IPS-20b (cell line): ENCODE measurements around the gene LARGE1.

Experiments used
- H3K27ac ChIP-seq: one replicate; pipeline ENCODE4 v1.5.1; 2013; ENCODE audit warnings: low read length
- H3K27me3 ChIP-seq: 2 replicates; pipeline ENCODE4 v1.6.1; 2013; ENCODE audit warnings: mild to moderate bottlenecking, low read length, inconsistent platforms; ENCODE audit not compliant: insufficient read depth
- H3K36me3 ChIP-seq: 2 replicates; pipeline ENCODE4 v1.6.1; 2013; ENCODE audit warnings: low read depth, mild to moderate bottlenecking, inconsistent platforms, low read length, moderate library complexity; ENCODE audit not compliant: insufficient read depth
- H3K4me1 ChIP-seq: 2 replicates; pipeline ENCODE4 v1.6.1; 2013; ENCODE audit warnings: mild to moderate bottlenecking, control low read depth, inconsistent platforms, low read length, moderate library complexity; ENCODE audit not compliant: insufficient read depth
- H3K4me3 ChIP-seq: 2 replicates; pipeline ENCODE4 v1.5.1; 2013; ENCODE audit warnings: mild to moderate bottlenecking, low read length, inconsistent platforms
- H3K9ac ChIP-seq: 2 replicates; pipeline ENCODE4 v1.6.1; 2013; ENCODE audit warnings: low read depth, mild to moderate bottlenecking, inconsistent platforms, low read length, moderate library complexity
- H3K9me3 ChIP-seq: 2 replicates; pipeline ENCODE4 v1.6.1; 2013; ENCODE audit warnings: mild to moderate bottlenecking, low read depth, low read length, inconsistent platforms; ENCODE audit not compliant: insufficient read depth

LARGE1 gene

DNA sequence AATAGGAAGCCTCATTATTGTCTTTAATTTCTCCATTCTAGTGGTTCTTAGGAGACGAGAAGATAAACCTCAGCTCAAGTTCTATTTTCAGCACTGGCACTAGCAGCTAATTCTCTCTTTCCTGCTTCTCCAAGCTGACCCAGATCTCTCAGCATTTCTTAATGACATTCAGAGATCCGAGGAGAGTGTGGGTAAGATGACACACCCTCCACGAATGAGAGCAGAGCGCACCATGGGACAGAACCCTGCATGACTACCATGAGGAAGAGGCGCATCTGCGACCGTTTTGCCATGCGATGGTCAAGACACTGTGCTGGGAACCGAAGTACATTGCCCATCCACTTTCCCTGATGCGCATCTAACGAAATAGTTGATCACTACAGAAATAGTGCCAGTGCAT, 241.8 kb downstream of the LARGE1 start:
- Histone ChIP-seq H3K27ac (no peak overlapping the region), H3K36me3 (no peaks in the 10 kb centered on the region), H3K27me3 (no peaks in the 10 kb centered on the region), H3K9me3 (no peaks in the 10 kb centered on the region), H3K4me1 (peaks cover 17% of the 10 kb centered on the region), H3K9ac (no peak overlapping the region), H3K4me3 (no peak overlapping the region)

- Histone ChIP-seq H3K9ac (no peak overlapping the region), H3K27me3 (no peaks in the 10 kb centered on the region), H3K9me3 (no peaks in the 10 kb centered on the region), H3K4me1 (peaks cover 17% of the 10 kb centered on the region), H3K27ac (no peak overlapping the region), H3K4me3 (no peak overlapping the region), H3K36me3 (no peaks in the 10 kb centered on the region)
These were observed 242.7 kb downstream of the LARGE1 start for GRCh38 chr22:33677536-33677935.

GRCh38 chr22:33674357-33674756, 245.9 kb downstream of the LARGE1 start:
- Histone ChIP-seq H3K9me3 (no peaks in the 10 kb centered on the region), H3K4me3 (no peak overlapping the region), H3K4me1 (peaks cover 30% of the 10 kb centered on the region), H3K36me3 (no peaks in the 10 kb centered on the region), H3K27ac (no peak overlapping the region), H3K27me3 (no peaks in the 10 kb centered on the region), H3K9ac (no peak overlapping the region)

DNA sequence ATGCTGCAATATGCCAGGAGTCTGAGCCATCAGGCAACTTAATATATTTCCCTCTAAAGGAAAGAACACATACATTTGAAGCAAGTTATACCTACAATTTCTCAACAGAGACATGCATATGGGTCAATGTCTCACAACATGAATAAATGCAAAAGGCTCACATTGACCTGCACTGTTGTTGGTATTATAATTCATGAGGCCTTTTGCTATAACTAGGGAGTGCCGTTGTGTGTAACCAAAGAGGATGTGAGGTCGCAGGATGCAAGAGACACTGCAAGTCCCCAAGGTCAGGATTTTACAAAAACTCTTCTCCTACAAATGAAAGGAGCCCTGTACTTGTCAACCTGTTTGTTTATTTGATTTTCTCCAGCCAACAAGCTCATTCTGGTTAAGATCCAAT, 250.5 kb downstream of the LARGE1 start:
- Histone ChIP-seq H3K27me3 (no peaks in the 10 kb centered on the region), H3K9me3 (no peaks in the 10 kb centered on the region), H3K4me3 (no peak overlapping the region), H3K4me1 (peaks cover 52% of the 10 kb centered on the region), H3K36me3 (no peaks in the 10 kb centered on the region), H3K9ac (no peak overlapping the region), H3K27ac (no peak overlapping the region)

GRCh38 chr22:33666961-33667619, 253.2 kb downstream of the LARGE1 start:
- H3K36me3 ChIP-seq = no peaks in the 10 kb centered on the region
- H3K4me1 ChIP-seq = peaks cover 42% of the 10 kb centered on the region
- H3K27me3 ChIP-seq = no peaks in the 10 kb centered on the region
- peak overlapping the region; percentile 30; the same call in 1 of the 2 replicates for H3K9ac ChIP-seq
- H3K27ac ChIP-seq = peak overlapping the region; percentile 14
- peak overlapping the region; percentile 14; the same call in 1 of the 2 replicates for H3K4me3 ChIP-seq
- no peaks in the 10 kb centered on the region for H3K9me3 ChIP-seq

DNA sequence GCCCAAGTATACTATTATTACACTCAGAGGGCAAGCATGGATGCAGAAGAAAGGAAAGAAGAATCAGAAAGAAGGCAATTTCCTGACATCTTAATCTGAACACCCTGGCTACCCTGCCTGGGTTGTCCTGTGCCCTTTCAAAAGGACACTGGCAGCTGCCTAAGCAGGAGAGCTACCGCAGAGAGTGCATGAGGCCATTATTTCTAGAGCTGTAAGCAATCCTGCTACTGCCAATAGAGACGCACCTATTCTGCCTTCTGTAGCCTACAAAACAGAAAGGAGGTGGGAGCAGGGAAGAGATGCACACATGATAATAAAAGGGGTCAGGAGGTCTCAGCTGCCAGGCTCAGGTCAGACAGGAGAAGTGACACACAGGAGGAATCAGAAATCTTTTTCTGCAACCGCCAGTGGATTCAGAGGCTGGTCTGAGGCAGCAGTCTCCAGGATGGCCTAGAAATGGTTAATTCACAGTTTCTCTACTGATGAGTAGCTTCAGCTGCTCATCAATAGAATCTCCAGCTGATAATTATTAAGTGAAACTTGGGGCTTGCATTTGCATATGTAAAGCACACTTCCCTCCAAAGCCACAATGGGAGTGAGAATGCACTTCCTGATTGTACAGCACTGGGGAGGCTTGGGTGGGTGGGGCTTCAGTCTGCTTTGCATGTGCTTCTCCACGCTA, 253.9 kb downstream of the LARGE1 start:
- peaks cover 41% of the 10 kb centered on the region for H3K4me1 ChIP-seq
- H3K27ac ChIP-seq = peak overlapping the region; percentile 14
- no peaks in the 10 kb centered on the region for H3K36me3 ChIP-seq
- H3K4me3 ChIP-seq = peak overlapping the region; percentile 12; the same call in 1 of the 2 replicates
- no peaks in the 10 kb centered on the region for H3K9me3 ChIP-seq
- no peaks in the 10 kb centered on the region for H3K27me3 ChIP-seq
- no peak overlapping the region; the same call in 1 of the 2 replicates for H3K9ac ChIP-seq

DNA sequence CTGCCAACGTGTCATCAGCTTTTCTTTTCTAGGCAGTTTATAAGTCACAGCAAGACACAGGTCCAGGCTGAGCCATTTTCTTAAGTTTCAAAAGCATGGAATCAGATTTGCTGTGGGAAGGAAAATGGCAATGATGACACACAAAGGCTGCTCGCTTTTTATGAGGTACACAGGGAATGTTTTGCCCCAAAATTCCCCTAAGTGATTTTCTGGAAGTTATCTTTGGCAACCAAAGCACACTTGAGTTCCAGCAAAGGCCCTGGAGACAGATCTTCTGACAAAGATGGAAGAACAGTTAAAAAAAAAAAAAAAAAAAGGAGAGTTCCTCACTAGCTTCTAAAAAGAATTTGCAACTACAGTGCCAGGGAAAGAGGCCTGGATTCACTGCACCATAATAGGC, 260.8 kb downstream of the LARGE1 start:
- Histone ChIP-seq H3K27me3 (no peaks in the 10 kb centered on the region), H3K4me3 (no peak overlapping the region), H3K36me3 (no peaks in the 10 kb centered on the region), H3K9me3 (no peaks in the 10 kb centered on the region), H3K9ac (no peak overlapping the region), H3K27ac (no peak overlapping the region), H3K4me1 (peaks cover 5% of the 10 kb centered on the region; the same call in 1 of the 2 replicates)

DNA sequence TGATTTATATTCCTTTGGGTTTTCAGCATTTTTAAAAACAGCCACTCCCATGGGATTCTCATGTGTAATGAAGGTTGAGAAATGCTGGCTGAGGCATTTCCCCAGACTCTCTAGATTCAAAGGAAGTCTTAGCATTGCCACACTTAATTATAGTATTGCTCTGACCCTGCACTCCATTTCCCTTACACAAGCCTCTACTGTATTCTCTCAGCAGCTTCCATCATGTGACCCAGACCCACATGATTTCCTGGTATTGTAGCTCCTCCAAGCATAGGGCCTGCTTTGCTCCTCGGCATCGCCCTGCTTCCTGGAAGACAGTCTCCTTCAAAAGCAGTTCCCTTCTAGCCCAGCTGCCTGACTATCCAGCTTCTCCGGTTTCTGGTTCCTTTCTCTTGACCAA, 261.5 kb downstream of the LARGE1 start:
- Histone ChIP-seq H3K27me3 (no peaks in the 10 kb centered on the region), H3K4me3 (no peak overlapping the region), H3K9me3 (no peaks in the 10 kb centered on the region), H3K36me3 (no peaks in the 10 kb centered on the region), H3K9ac (no peak overlapping the region), H3K27ac (no peak overlapping the region), H3K4me1 (peaks cover 8% of the 10 kb centered on the region; the same call in 1 of the 2 replicates)

DNA sequence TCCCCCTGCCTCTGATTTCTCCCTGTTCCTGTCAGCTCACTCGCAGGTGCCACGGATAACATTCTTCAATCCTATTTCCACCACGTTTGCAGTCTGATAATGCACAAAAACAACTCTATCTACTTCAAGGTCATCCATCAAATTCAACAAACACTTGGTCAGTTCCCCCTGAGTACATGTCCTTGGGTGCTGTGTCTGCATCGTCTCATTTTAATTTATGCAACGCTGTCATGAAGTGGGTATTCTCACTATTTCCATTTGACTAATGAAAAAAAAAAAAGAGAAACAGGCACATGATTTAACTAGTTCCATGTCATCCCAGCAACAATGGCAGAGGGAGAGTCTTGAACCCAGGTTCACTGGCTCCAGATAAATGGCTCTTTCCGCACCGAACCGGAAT, 262.6 kb downstream of the LARGE1 start:
- Histone ChIP-seq H3K4me3 (no peak overlapping the region), H3K4me1 (peaks cover 8% of the 10 kb centered on the region; the same call in 1 of the 2 replicates), H3K27ac (no peak overlapping the region), H3K9me3 (no peaks in the 10 kb centered on the region), H3K9ac (no peak overlapping the region), H3K27me3 (no peaks in the 10 kb centered on the region), H3K36me3 (no peaks in the 10 kb centered on the region)

- H3K27ac ChIP-seq = no peak overlapping the region
- H3K4me1 ChIP-seq = peaks cover 8% of the 10 kb centered on the region; the same call in 1 of the 2 replicates
- H3K4me3 ChIP-seq = no peak overlapping the region
- H3K9me3 ChIP-seq = no peaks in the 10 kb centered on the region
- H3K27me3 ChIP-seq = no peaks in the 10 kb centered on the region
- H3K9ac ChIP-seq = no peak overlapping the region
- H3K36me3 ChIP-seq = no peaks in the 10 kb centered on the region
These were observed 263.3 kb downstream of the LARGE1 start for GRCh38 chr22:33656808-33657628.

GRCh38 chr22:33654173-33654895, 265.9 kb downstream of the LARGE1 start:
- no peaks in the 10 kb centered on the region for H3K27me3 ChIP-seq
- no peaks in the 10 kb centered on the region for H3K9me3 ChIP-seq
- peaks cover 9% of the 10 kb centered on the region for H3K36me3 ChIP-seq
- H3K4me3 ChIP-seq = no peak overlapping the region
- no peak overlapping the region for H3K27ac ChIP-seq
- H3K4me1 ChIP-seq = peaks cover 8% of the 10 kb centered on the region; the same call in 1 of the 2 replicates
- no peak overlapping the region for H3K9ac ChIP-seq
